Fibroblast of skin of left biceps (primary cell): ENCODE measurements around the gene CAPN15.
"Not testable (repeated sequence)": the region's sequence is repeated elsewhere in the genome, so short reads cannot be mapped to it uniquely, and the experiment has no call there.

ENCODE experiments used
- DNase-seq, 2 experiments: peaks; one replicate each; pipeline ENCODE4 v3.0.0-alpha.2; 2013; ENCODE audit warnings: low read depth in 2 of 2

CAPN15 gene

GRCh38 chr16:591892-592517, 64.5 kb downstream of the CAPN15 start:
- no peak for DNase-seq

GRCh38 chr16:592518-593306, 65.2 kb downstream of the CAPN15 start:
- DNase-seq, result no peak

GRCh38 chr16:593406-593805, 65.9 kb downstream of the CAPN15 start:
- no peak for DNase-seq

DNA sequence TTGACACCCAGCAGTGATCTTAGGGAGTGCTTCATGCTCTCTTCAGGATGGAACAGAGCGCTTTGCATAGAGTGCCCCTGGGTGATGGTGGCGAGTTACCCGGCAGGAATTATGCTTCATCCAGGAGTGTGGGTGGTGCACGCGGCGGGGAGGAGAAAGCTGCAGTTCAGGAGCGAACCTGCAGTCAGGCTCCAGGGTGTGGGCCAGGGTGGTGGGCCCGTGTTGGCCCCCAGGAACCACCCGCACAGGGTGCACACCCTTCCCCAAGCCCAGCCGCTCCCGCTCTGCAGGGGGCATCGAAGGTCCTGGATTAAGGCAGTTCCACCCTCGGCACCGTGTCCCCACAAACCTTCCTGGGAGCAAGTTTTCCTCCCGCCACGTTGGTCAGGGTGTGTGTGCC, 66.3 kb downstream of the CAPN15 start:
- DNase-seq, result no peak

- no peak for DNase-seq
Observed at GRCh38 chr16:595094-595528, 67.6 kb downstream of the CAPN15 start.

DNA sequence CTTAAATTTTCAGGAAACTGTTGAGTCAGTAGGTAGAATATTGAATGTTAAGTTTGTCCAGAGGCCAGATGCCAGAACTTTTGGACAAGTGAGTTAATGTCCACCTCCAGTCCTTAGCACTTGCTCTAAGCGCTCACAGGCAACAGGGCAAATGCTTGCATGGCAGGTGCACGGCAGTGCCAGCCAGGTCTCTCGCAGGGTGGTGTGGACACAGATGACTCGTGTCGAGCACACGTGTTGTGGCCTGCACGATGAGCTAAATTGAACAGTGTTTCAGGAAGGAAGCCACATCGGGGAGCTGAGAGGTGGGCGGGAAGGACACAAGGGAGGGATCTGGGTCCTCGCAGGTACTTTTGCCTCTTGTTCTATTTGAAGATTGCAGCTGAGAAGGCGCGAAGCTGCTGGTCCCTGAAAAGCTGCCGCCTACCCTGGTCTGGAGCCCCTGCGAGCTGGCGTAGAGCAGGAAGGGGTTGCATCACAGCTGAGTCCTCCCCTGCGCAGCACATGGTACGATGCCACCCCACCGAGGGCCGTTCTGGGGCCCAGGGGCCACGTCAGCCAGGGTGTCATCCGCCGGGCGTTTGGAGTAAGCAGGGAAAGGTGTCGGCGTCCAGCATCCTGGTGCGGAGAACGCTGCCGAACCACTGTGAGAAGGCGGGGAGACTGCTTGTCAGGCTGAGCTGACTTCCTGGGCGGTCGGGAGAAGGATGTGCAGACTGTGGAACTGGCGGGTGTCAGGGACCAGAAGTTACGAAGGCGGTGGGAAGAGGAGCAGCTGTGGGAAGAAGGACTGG, 68.6 kb downstream of the CAPN15 start:
- DNase-seq, result no peak

- no peak for DNase-seq
Observed at GRCh38 chr16:596736-597060, 69.2 kb downstream of the CAPN15 start.

DNA sequence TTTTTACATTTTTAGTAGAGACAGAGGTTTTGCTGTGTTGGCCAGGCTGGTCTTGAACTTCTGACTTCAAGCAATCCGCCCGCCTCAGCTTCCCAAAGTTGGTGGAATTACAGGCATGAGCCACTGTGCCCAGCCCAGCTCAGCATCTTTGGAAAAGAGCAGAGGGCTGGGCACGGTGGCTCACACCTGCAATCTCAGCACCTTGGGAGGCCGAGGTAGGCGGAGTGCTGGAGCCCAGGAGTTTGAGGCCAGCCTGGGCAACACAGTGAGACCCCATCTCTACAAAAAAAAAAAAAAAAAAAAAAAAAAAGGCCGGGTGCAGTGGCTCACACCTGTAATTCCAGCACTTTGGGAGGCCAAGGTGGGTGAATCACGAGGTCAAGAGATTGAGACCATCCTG, 70.1 kb downstream of the CAPN15 start:
- not testable (repeated sequence) for DNase-seq

GRCh38 chr16:598823-599739, 71.6 kb downstream of the CAPN15 start:
- no peak for DNase-seq

DNA sequence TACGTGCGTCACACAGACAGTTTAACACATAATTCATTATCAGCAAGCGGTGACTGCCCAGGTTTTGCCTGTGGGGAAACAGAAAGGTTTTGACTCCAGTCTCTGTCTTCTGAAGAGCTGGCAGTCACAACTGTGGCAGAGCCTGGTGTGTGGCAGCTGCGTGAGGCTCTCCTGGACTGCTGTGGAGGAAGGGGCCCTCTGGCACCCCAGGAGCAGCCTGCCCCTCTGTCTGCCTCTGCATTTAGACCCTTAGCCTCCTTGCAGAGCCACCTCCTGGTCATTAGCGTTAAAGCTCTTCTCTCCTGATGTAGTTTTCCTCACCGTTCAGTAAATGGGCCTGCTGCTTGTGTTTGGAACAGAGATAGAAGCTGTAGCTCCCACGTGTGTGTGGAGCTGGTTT, 73.3 kb downstream of the CAPN15 start:
- no peak for DNase-seq

DNA sequence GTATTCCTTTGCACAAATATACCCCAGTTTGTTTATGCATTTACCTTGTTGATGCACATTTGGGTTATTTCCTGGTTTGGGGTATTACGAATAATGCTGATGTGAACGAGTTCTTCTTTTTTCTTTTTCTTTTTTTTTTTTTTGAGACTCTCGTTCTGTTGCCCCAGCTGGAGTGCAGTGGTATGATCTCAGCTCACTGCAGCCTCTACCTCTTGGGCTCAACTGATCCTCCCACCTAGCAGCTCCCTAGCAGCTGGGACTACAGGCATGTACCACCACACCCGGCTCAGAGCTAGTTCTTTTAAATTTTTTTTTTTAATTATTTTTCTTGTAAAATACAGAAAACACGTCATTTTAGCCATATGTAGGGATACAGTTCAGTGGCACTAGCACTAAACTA, 76.4 kb downstream of the CAPN15 start:
- DNase-seq, result no peak
